ENCODE results near the gene MRGPRE. TPM values are rescaled to one million over a fixed set of nuclear protein-coding genes. Genes with fewer than 3 reads are reported as not detected.

Gene MRGPRE
- total RNA-seq, 1 donor from 2014 or later, result not detected

- DNase-seq (ENCODE audit: low read depth), result no peak
Observed at GRCh38 chr11:3213659-3214419, 18.4 kb downstream of the MRGPRE start.

GRCh38 chr11:3208272-3208671, 23.9 kb downstream of the MRGPRE start:
- DNase-seq (ENCODE audit: low read depth), result no peak

- DNase-seq (ENCODE audit: low read depth), result no peak
Observed at GRCh38 chr11:3207526-3208189, 24.6 kb downstream of the MRGPRE start.

GRCh38 chr11:3206922-3207204, 25.4 kb downstream of the MRGPRE start:
- DNase-seq (ENCODE audit: low read depth), result no peak

- DNase-seq (ENCODE audit: low read depth), result no peak
Observed at GRCh38 chr11:3206156-3206921, 25.9 kb downstream of the MRGPRE start.

- DNase-seq (ENCODE audit: low read depth), result no peak
Observed at GRCh38 chr11:3205261-3206155, 26.7 kb downstream of the MRGPRE start.

- DNase-seq (ENCODE audit: low read depth), result no peak
Observed at GRCh38 chr11:3204141-3205015, 27.8 kb downstream of the MRGPRE start.

- DNase-seq (ENCODE audit: low read depth), result no peak
Observed at GRCh38 chr11:3203221-3204043, 28.8 kb downstream of the MRGPRE start.

- DNase-seq (ENCODE audit: low read depth), result no peak
Observed at GRCh38 chr11:3202759-3203158, 29.5 kb downstream of the MRGPRE start.

- no peak for DNase-seq (ENCODE audit: low read depth)
Observed at GRCh38 chr11:3202305-3202704, 29.9 kb downstream of the MRGPRE start.

GRCh38 chr11:3201677-3202181, 30.5 kb downstream of the MRGPRE start:
- DNase-seq (ENCODE audit: low read depth), result no peak

- no peak for DNase-seq (ENCODE audit: low read depth)
Observed at GRCh38 chr11:3201112-3201581, 31.1 kb downstream of the MRGPRE start.

GRCh38 chr11:3200388-3201111, 31.7 kb downstream of the MRGPRE start:
- no peak for DNase-seq (ENCODE audit: low read depth)

- no peak for DNase-seq (ENCODE audit: low read depth)
Observed at GRCh38 chr11:3199537-3200295, 32.5 kb downstream of the MRGPRE start.

GRCh38 chr11:3198815-3199214, 33.4 kb downstream of the MRGPRE start:
- no peak for DNase-seq (ENCODE audit: low read depth)

- DNase-seq (ENCODE audit: low read depth), result no peak
Observed at GRCh38 chr11:3197878-3198528, 34.2 kb downstream of the MRGPRE start.

- DNase-seq (ENCODE audit: low read depth), result no peak
Observed at GRCh38 chr11:3197044-3197695, 35.0 kb downstream of the MRGPRE start.
